ENCODE measurements around the gene AKR1E2.
A peak's percentile ranks its signal among the peaks of the same experiment; 100 is the strongest.

The AKR1E2 gene

DNA sequence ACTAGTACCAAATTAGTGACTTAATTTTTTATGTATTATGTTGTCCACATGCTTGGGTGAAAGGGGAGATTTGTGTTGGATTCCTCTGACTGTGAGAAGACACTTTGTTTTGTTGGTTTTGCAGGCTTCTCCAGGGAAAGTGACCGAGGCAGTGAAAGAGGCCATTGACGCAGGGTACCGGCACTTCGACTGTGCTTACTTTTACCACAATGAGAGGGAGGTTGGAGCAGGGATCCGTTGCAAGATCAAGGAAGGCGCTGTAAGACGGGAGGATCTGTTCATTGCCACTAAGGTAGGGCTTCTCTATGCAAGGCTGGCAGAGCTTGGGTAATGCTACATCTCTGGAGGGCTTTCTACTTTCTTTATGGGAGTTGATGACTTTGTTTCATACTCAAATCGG, 4.5 kb downstream of the AKR1E2 start:
- peaks cover 4 to 20% (median 16%) of the 10 kb centered on the region in 4 experiments for H3K36me3 ChIP-seq (ENCODE audit: control insufficient read depth in 4 of 4, insufficient read depth in 4 of 4, low read length in 3 of 4)
- CTCF ChIA-PET: interaction anchor here (2.7 kb wide), 1 partner anchor 19 kb away, joined by 12 read pairs; no protein-coding TSS in a partner anchor
- WGBS (ENCODE audit: insufficient coverage): 95% methylated on average over 7 of the region's 8 CpGs
- H3K9me3 ChIP-seq (ENCODE audit: control extremely low read depth in 1 of 5, control insufficient read depth in 4 of 5, insufficient read depth in 2 of 5, low read depth in 1 of 5, low read length in 4 of 5): no peaks in the 10 kb centered on the region
- H3K27ac ChIP-seq (ENCODE audit: insufficient read depth in 1 of 2, low read depth in 1 of 2, low read length in 2 of 2, poor library complexity in 1 of 2, severe bottlenecking in 2 of 2): no peak overlapping the region
- H3K4me3 ChIP-seq (ENCODE audit: control insufficient read depth in 1 of 7, extremely low read depth in 1 of 7, insufficient read depth in 4 of 7, low read depth in 2 of 7, low read length in 6 of 7): no peak overlapping the region
- no peak for DNase-seq
- POLR2A ChIA-PET: no interaction called here
- no peaks in the 10 kb centered on the region for H3K27me3 ChIP-seq (replicated peaks in 2 of 5; ENCODE audit: control insufficient read depth in 4 of 5, insufficient read depth in 5 of 5, low read length in 4 of 5)
- H3K4me1 ChIP-seq (ENCODE audit: control extremely low read depth in 1 of 4, control insufficient read depth in 4 of 4, insufficient read depth in 4 of 4, low read length in 3 of 4): peaks cover 0 to 9% (median 7%) of the 10 kb centered on the region in 4 experiments

DNA sequence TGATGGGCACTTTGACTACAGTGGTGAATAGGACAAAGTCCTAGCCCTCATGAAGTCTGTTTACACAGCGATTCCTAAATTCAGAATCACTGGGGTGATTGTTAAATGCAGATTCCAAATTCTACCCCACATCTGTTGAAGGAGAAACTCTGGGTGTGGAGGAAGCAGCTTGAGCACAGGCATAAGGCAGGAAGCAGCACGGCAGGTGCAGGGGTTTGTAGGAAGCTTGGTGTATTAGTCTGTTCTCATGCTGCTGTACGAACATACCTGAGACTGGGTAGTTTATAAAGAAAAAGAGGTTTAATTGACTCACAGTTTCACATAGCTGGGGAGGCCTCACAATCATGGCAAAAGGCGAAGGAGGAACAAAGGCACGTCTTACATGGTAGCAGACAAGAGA, 5.1 kb downstream of the AKR1E2 start:
- peak in 2 of 3 donors; percentile 67 to 79 for DNase-seq
- ChIA-PET POLR2A (interaction anchor here (0.6 kb wide), 1 partner anchor 61 kb away, joined by 5 read pairs; no protein-coding TSS in a partner anchor), CTCF (interaction anchor here (1.1 to 2.7 kb wide), 4 partner anchors 9 to 605 kb away, joined by 3 to 12 read pairs (median 4); no protein-coding TSS in a partner anchor)
- 87% methylated on average over 4 of the region's 5 CpGs for WGBS (ENCODE audit: insufficient coverage)
- no peaks in the 10 kb centered on the region for H3K27me3 ChIP-seq (replicated peaks in 2 of 5; ENCODE audit: control insufficient read depth in 4 of 5, insufficient read depth in 5 of 5, low read length in 4 of 5)
- H3K36me3 ChIP-seq (ENCODE audit: control insufficient read depth in 4 of 4, insufficient read depth in 4 of 4, low read length in 3 of 4): peaks cover 4 to 21% (median 18%) of the 10 kb centered on the region in 4 experiments
- no peaks in the 10 kb centered on the region for H3K9me3 ChIP-seq (ENCODE audit: control extremely low read depth in 1 of 5, control insufficient read depth in 4 of 5, insufficient read depth in 2 of 5, low read depth in 1 of 5, low read length in 4 of 5)
- H3K27ac ChIP-seq (ENCODE audit: insufficient read depth in 1 of 2, low read depth in 1 of 2, low read length in 2 of 2, poor library complexity in 1 of 2, severe bottlenecking in 2 of 2): no peak overlapping the region
- peaks cover 0 to 9% (median 7%) of the 10 kb centered on the region in 4 experiments for H3K4me1 ChIP-seq (ENCODE audit: control extremely low read depth in 1 of 4, control insufficient read depth in 4 of 4, insufficient read depth in 4 of 4, low read length in 3 of 4)
- no peak overlapping the region for H3K4me3 ChIP-seq (ENCODE audit: control insufficient read depth in 1 of 7, extremely low read depth in 1 of 7, insufficient read depth in 4 of 7, low read depth in 2 of 7, low read length in 6 of 7)

DNA sequence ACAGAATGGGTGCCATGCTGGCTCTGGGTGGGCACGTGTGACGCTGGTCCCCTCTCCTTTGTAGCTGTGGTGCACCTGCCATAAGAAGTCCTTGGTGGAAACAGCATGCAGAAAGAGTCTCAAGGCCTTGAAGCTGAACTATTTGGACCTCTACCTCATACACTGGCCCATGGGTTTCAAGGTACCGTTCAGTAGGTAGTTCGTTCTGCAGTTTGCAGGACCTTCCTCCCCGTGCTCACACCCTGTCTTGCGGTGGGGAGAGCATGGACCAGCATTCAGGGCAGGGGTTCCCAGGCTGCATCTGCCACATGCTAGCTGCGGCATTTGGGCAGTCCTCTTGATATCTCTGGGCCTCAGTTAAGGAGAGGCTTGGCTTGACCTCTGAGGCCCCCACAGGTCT, 7.3 kb downstream of the AKR1E2 start:
- no peak for DNase-seq
- Histone ChIP-seq H3K36me3 (ENCODE audit: control insufficient read depth in 4 of 4, insufficient read depth in 4 of 4, low read length in 3 of 4) (peaks cover 12 to 32% (median 29%) of the 10 kb centered on the region in 4 experiments), H3K9me3 (ENCODE audit: control extremely low read depth in 1 of 5, control insufficient read depth in 4 of 5, insufficient read depth in 2 of 5, low read depth in 1 of 5, low read length in 4 of 5) (no peaks in the 10 kb centered on the region), H3K27ac (ENCODE audit: insufficient read depth in 1 of 2, low read depth in 1 of 2, low read length in 2 of 2, poor library complexity in 1 of 2, severe bottlenecking in 2 of 2) (no peak overlapping the region), H3K4me1 (ENCODE audit: control extremely low read depth in 1 of 4, control insufficient read depth in 4 of 4, insufficient read depth in 4 of 4, low read length in 3 of 4) (no peaks in the 10 kb centered on the region), H3K4me3 (ENCODE audit: control insufficient read depth in 1 of 7, extremely low read depth in 1 of 7, insufficient read depth in 4 of 7, low read depth in 2 of 7, low read length in 6 of 7) (no peak overlapping the region), H3K27me3 (replicated peaks in 2 of 5; ENCODE audit: control insufficient read depth in 4 of 5, insufficient read depth in 5 of 5, low read length in 4 of 5) (no peaks in the 10 kb centered on the region)
- ChIA-PET POLR2A (no interaction called here), CTCF (no interaction called here)
- WGBS (ENCODE audit: insufficient coverage): 97% methylated on average over 7 of the region's 7 CpGs

DNA sequence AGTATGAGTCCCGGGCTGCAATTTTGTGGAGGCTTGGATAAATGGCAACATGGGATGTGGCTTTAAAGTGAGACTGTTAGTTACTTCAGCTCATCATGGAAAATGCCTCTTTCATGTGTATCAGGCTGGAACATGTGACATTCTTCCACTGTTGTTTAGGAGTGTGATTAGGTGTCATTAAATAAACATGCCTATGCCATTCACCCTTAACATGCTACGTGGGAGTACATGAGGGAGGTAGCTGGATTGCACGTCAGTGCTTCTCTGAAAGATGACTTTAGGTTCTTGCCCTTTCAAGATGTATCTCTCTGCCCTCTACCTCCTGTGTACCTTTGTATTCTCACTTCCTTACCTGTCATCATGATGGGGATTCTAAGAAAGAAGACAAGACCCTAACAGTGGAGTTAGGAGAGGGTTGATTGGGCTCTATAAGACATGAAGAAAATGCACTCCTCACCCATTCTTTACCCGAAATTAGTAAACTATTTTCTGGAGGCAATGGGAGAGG, 8.9 kb downstream of the AKR1E2 start:
- DNase-seq: no peak
- 100% methylated on average over 2 of the region's 4 CpGs for WGBS (ENCODE audit: insufficient coverage)
- Histone ChIP-seq H3K27ac (ENCODE audit: insufficient read depth in 1 of 2, low read depth in 1 of 2, low read length in 2 of 2, poor library complexity in 1 of 2, severe bottlenecking in 2 of 2) (no peak overlapping the region), H3K4me1 (ENCODE audit: control extremely low read depth in 1 of 4, control insufficient read depth in 4 of 4, insufficient read depth in 4 of 4, low read length in 3 of 4) (no peaks in the 10 kb centered on the region), H3K9me3 (ENCODE audit: control extremely low read depth in 1 of 5, control insufficient read depth in 4 of 5, insufficient read depth in 2 of 5, low read depth in 1 of 5, low read length in 4 of 5) (no peaks in the 10 kb centered on the region), H3K27me3 (replicated peaks in 2 of 5; ENCODE audit: control insufficient read depth in 4 of 5, insufficient read depth in 5 of 5, low read length in 4 of 5) (no peaks in the 10 kb centered on the region), H3K4me3 (ENCODE audit: control insufficient read depth in 1 of 7, extremely low read depth in 1 of 7, insufficient read depth in 4 of 7, low read depth in 2 of 7, low read length in 6 of 7) (no peak overlapping the region), H3K36me3 (ENCODE audit: control insufficient read depth in 4 of 4, insufficient read depth in 4 of 4, low read length in 3 of 4) (peaks cover 12 to 32% (median 29%) of the 10 kb centered on the region in 4 experiments)
- ChIA-PET CTCF (interaction anchor here (1.0 to 1.6 kb wide), 3 partner anchors 8 to 25 kb away, joined by 3 to 6 read pairs (median 4); partner anchors contain the start of gene AKR1E2), POLR2A (interaction anchor here (0.6 kb wide), 1 partner anchor 31 kb away, joined by 4 read pairs; no protein-coding TSS in a partner anchor)

DNA sequence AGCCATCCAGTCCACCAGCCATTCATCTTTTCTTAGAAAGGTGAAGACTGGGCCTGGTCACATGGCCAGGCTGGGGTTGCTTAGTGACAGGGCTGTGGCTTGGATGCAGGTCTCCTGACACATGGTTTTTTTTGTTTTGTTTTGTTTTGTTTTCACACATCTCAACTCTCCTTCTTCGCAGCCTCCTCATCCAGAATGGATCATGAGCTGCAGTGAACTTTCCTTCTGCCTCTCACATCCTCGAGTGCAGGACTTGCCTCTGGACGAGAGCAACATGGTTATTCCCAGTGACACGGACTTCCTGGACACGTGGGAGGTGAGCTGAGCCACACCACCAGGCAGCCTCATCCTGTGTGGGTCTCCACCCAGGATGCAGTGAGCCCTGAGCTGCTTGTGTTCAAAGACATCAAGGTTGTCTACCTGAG, 9.5 kb downstream of the AKR1E2 start:
- Histone ChIP-seq H3K9me3 (ENCODE audit: control extremely low read depth in 1 of 5, control insufficient read depth in 4 of 5, insufficient read depth in 2 of 5, low read depth in 1 of 5, low read length in 4 of 5) (no peaks in the 10 kb centered on the region), H3K4me3 (ENCODE audit: control insufficient read depth in 1 of 7, extremely low read depth in 1 of 7, insufficient read depth in 4 of 7, low read depth in 2 of 7, low read length in 6 of 7) (no peak overlapping the region), H3K36me3 (ENCODE audit: control insufficient read depth in 4 of 4, insufficient read depth in 4 of 4, low read length in 3 of 4) (peaks cover 12 to 33% (median 30%) of the 10 kb centered on the region in 4 experiments), H3K4me1 (ENCODE audit: control extremely low read depth in 1 of 4, control insufficient read depth in 4 of 4, insufficient read depth in 4 of 4, low read length in 3 of 4) (no peaks in the 10 kb centered on the region), H3K27ac (ENCODE audit: insufficient read depth in 1 of 2, low read depth in 1 of 2, low read length in 2 of 2, poor library complexity in 1 of 2, severe bottlenecking in 2 of 2) (no peak overlapping the region), H3K27me3 (replicated peaks in 2 of 5; ENCODE audit: control insufficient read depth in 4 of 5, insufficient read depth in 5 of 5, low read length in 4 of 5) (no peaks in the 10 kb centered on the region)
- ChIA-PET POLR2A (no interaction called here), CTCF (interaction anchor here (1.1 to 6.4 kb wide), 4 partner anchors 9 to 787 kb away, joined by 3 to 53 read pairs (median 4); partner anchors contain the start of gene AKR1E2)
- DNase-seq: no peak
- 89% methylated on average over 5 of the region's 5 CpGs for WGBS (ENCODE audit: insufficient coverage)

DNA sequence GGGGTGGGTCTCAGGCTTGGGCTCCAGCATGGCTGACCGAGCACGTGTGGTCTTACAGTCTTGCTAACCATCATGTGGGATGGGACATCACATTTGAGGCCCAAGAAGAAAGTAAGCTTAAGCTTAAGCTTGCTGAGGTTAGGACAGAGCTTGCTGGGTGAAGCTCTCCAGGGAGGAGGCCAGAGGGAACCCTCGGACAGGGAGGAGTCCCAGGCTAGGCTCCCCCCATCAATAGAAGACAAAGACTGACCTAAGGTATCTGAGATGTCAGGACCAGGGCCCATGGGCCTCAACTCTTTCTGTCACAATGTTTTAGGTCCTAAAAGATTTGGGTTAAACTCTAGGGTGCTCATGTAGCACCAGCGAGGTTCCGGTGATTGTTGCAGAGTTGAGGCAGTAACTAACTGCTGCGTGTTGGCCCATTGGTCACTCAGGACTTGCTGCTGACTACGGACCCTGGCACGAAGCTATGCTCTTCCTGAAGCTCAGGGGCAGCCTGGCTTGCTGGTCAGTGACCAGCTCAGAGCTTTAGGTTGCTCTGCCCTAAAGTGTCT, 10.5 kb downstream of the AKR1E2 start:
- no peaks in the 10 kb centered on the region for H3K27me3 ChIP-seq (replicated peaks in 2 of 5; ENCODE audit: control insufficient read depth in 4 of 5, insufficient read depth in 5 of 5, low read length in 4 of 5)
- WGBS (ENCODE audit: insufficient coverage): 96% methylated on average over 7 of the region's 8 CpGs
- H3K9me3 ChIP-seq (ENCODE audit: control extremely low read depth in 1 of 5, control insufficient read depth in 4 of 5, insufficient read depth in 2 of 5, low read depth in 1 of 5, low read length in 4 of 5): no peaks in the 10 kb centered on the region
- no peak overlapping the region for H3K27ac ChIP-seq (ENCODE audit: insufficient read depth in 1 of 2, low read depth in 1 of 2, low read length in 2 of 2, poor library complexity in 1 of 2, severe bottlenecking in 2 of 2)
- CTCF ChIA-PET: interaction anchor here (0.9 to 6.4 kb wide), 8 partner anchors 9 to 786 kb away, joined by 3 to 53 read pairs (median 4); partner anchors contain the start of gene AKR1E2
- H3K4me1 ChIP-seq (ENCODE audit: control extremely low read depth in 1 of 4, control insufficient read depth in 4 of 4, insufficient read depth in 4 of 4, low read length in 3 of 4): no peaks in the 10 kb centered on the region
- H3K4me3 ChIP-seq (ENCODE audit: control insufficient read depth in 1 of 7, extremely low read depth in 1 of 7, insufficient read depth in 4 of 7, low read depth in 2 of 7, low read length in 6 of 7): no peak overlapping the region
- H3K36me3 ChIP-seq (ENCODE audit: control insufficient read depth in 4 of 4, insufficient read depth in 4 of 4, low read length in 3 of 4): peaks cover 12 to 33% (median 28%) of the 10 kb centered on the region in 4 experiments
- DNase-seq: no peak
- POLR2A ChIA-PET: no interaction called here

DNA sequence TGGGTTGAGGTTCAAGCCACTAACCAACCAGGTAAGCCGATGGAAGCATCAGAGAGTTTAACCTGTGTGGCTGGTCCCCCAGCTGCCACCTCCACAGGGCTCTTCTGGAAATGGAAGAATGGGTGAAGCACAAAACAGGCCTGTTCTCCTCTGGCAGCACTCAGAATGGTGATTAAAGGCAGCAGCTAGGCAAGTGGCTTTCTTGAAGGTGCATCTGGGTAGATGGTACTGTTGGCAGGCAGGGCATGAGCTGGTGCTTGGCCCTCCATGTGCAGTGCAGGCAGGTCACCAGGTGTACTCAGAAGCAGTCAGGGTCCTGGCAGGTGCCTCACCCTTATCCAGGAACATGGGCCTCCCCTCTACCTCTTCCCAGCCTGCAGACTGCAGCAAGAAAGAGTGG, 11.5 kb downstream of the AKR1E2 start:
- peaks cover 12 to 33% (median 27%) of the 10 kb centered on the region in 4 experiments for H3K36me3 ChIP-seq (ENCODE audit: control insufficient read depth in 4 of 4, insufficient read depth in 4 of 4, low read length in 3 of 4)
- no peak overlapping the region for H3K4me3 ChIP-seq (ENCODE audit: control insufficient read depth in 1 of 7, extremely low read depth in 1 of 7, insufficient read depth in 4 of 7, low read depth in 2 of 7, low read length in 6 of 7)
- ChIA-PET CTCF (interaction anchor here (0.9 to 6.4 kb wide), 5 partner anchors 8 to 596 kb away, joined by 3 to 53 read pairs (median 3); no protein-coding TSS in a partner anchor), POLR2A (no interaction called here)
- 100% methylated on average over 1 of the region's 1 CpG for WGBS (ENCODE audit: insufficient coverage)
- DNase-seq: no peak
- no peak overlapping the region for H3K27ac ChIP-seq (ENCODE audit: insufficient read depth in 1 of 2, low read depth in 1 of 2, low read length in 2 of 2, poor library complexity in 1 of 2, severe bottlenecking in 2 of 2)
- H3K27me3 ChIP-seq (replicated peaks in 2 of 5; ENCODE audit: control insufficient read depth in 4 of 5, insufficient read depth in 5 of 5, low read length in 4 of 5): no peaks in the 10 kb centered on the region
- no peaks in the 10 kb centered on the region for H3K4me1 ChIP-seq (ENCODE audit: control extremely low read depth in 1 of 4, control insufficient read depth in 4 of 4, insufficient read depth in 4 of 4, low read length in 3 of 4)
- no peaks in the 10 kb centered on the region for H3K9me3 ChIP-seq (ENCODE audit: control extremely low read depth in 1 of 5, control insufficient read depth in 4 of 5, insufficient read depth in 2 of 5, low read depth in 1 of 5, low read length in 4 of 5)
